GM18517 (cell line): ENCODE results near the gene UQCRQ.
A peak's percentile ranks its signal among the peaks of the same experiment; 100 is the strongest.
"Not testable (repeated sequence)": the region's sequence is repeated elsewhere in the genome, so short reads cannot be mapped to it uniquely, and the experiment has no call there.

Source experiments
- ATAC-seq: cut with Tn5 transposase; IDR thresholded peaks from one replicate; pipeline ENCODE4 v1.9.1; 2021; ENCODE audit warnings: mild to moderate bottlenecking, moderate library complexity; ENCODE audit not compliant: unreplicated experiment

Gene UQCRQ

GRCh38 chr5:132832612-132833011, 33.8 kb upstream of the UQCRQ start:
- ATAC-seq = no peak

- no peak for ATAC-seq
Measured at GRCh38 chr5:132834057-132834456, 32.4 kb upstream of the UQCRQ start.

- ATAC-seq = no peak
Measured at GRCh38 chr5:132836852-132837251, 29.6 kb upstream of the UQCRQ start.

- no peak for ATAC-seq
Measured at GRCh38 chr5:132837868-132838267, 28.6 kb upstream of the UQCRQ start.

GRCh38 chr5:132838516-132839282, 27.7 kb upstream of the UQCRQ start:
- no peak for ATAC-seq

- no peak for ATAC-seq
Measured at GRCh38 chr5:132839426-132840301, 26.8 kb upstream of the UQCRQ start.

- no peak for ATAC-seq
Measured at GRCh38 chr5:132840313-132840712, 26.1 kb upstream of the UQCRQ start.

- no peak for ATAC-seq
Measured at GRCh38 chr5:132840896-132841295, 25.5 kb upstream of the UQCRQ start.

- ATAC-seq = no peak
Measured at GRCh38 chr5:132841305-132841704, 25.1 kb upstream of the UQCRQ start.

GRCh38 chr5:132848270-132848669, 18.2 kb upstream of the UQCRQ start:
- ATAC-seq = no peak

- no peak for ATAC-seq
Measured at GRCh38 chr5:132849347-132849746, 17.1 kb upstream of the UQCRQ start.

- ATAC-seq = no peak
Measured at GRCh38 chr5:132850066-132850465, 16.4 kb upstream of the UQCRQ start.

GRCh38 chr5:132853323-132853722, 13.1 kb upstream of the UQCRQ start:
- no peak for ATAC-seq

- no peak for ATAC-seq
Measured at GRCh38 chr5:132853790-132854189, 12.7 kb upstream of the UQCRQ start.

- ATAC-seq = no peak
Measured at GRCh38 chr5:132854301-132854700, 12.1 kb upstream of the UQCRQ start.

- not testable (repeated sequence) for ATAC-seq
Measured at GRCh38 chr5:132854992-132855391, 11.4 kb upstream of the UQCRQ start.

- ATAC-seq = no peak
Measured at GRCh38 chr5:132856011-132856410, 10.4 kb upstream of the UQCRQ start.

GRCh38 chr5:132859889-132860437, 6.5 kb upstream of the UQCRQ start:
- ATAC-seq = no peak

GRCh38 chr5:132860742-132861141, 5.7 kb upstream of the UQCRQ start:
- no peak for ATAC-seq

- peak; percentile 13 for ATAC-seq
Measured at GRCh38 chr5:132865668-132866341, 637 bp upstream of the UQCRQ start.

- ATAC-seq = no peak
Measured at GRCh38 chr5:132867046-132867451, 607 bp downstream of the UQCRQ start.
